ENCODE measurements around the gene YAP1.

GRCh38 chr11:102226702-102227490, 116.6 kb downstream of the YAP1 start:
- TF ChIP-seq POLR2AphosphoS5 (IDR thresholded peaks at IDR 0.05; ENCODE audit: borderline replicate concordance, low read depth, low read length) = no peak
- no peak for TF ChIP-seq EZH2 (IDR thresholded peaks at IDR 0.05)
- TF ChIP-seq FOXP2 (optimal IDR thresholded peaks at IDR 0.05; ENCODE audit: control extremely low read depth, extremely low read length, insufficient read depth) = no peak
